CD8-positive, alpha-beta memory T cell (primary cell): ENCODE measurements around the gene ATP7A. TPM values are rescaled to one million over a fixed set of nuclear protein-coding genes. Genes with fewer than 3 reads are reported as not detected.
"Not testable (repeated sequence)": the region's sequence is repeated elsewhere in the genome, so short reads cannot be mapped to it uniquely, and the experiment has no call there.

ENCODE experiments used
- CTCF ChIA-PET: fragments of 350-600 bp; sonication (Branson Sonifier 250); formaldehyde crosslinking; loops from one replicate; lab custom pipeline; 2021; ENCODE audit warnings: antibody characterized with exemption; lab: Charles Lee
- POLR2A ChIA-PET: fragments of 350-600 bp; sonication (Branson Sonifier 250); formaldehyde crosslinking; loops from one replicate; lab custom pipeline; 2021; ENCODE audit warnings: antibody characterized with exemption; lab: Charles Lee
- DNase-seq, 5 donors: peaks; one replicate each; pipeline versions ENCODE4 v3.0.0 to v3.0.0-alpha.2; 2020 to 2022; ENCODE audit warnings: mixed read lengths in 1 of 5
- H3K27ac ChIP-seq: one replicate; pipeline ENCODE4 v1.7.0; 2013; ENCODE audit warnings: low read depth, mild to moderate bottlenecking, low read length, moderate library complexity
- H3K27me3 ChIP-seq: 2 replicates; pipeline ENCODE4 v1.7.0; 2013; ENCODE audit warnings: low read length, mild to moderate bottlenecking; ENCODE audit not compliant: insufficient read depth, poor library complexity, severe bottlenecking
- H3K36me3 ChIP-seq: 2 replicates; pipeline ENCODE4 v1.7.0; 2013; ENCODE audit warnings: mild to moderate bottlenecking, low read length, moderate library complexity; ENCODE audit not compliant: insufficient read depth
- H3K4me1 ChIP-seq: 2 replicates; pipeline ENCODE4 v1.7.0; 2013; ENCODE audit warnings: mild to moderate bottlenecking, low read length, moderate library complexity; ENCODE audit not compliant: insufficient read depth
- H3K4me3 ChIP-seq: 2 replicates; pipeline ENCODE4 v1.7.0; 2013; ENCODE audit warnings: mild to moderate bottlenecking, low read length
- H3K9me3 ChIP-seq: 2 replicates; pipeline ENCODE4 v1.7.0; 2013; ENCODE audit warnings: mild to moderate bottlenecking, low read length
- H3K27ac Mint-ChIP-seq, 8 donors: one replicate each; pipeline ENCODE4 v1.8.0; 2020 to 2021; ENCODE audit warnings: mixed read lengths in 8 of 8, mild to moderate bottlenecking in 6 of 8, inconsistent platforms in 3 of 8, moderate library complexity in 3 of 8
- H3K27me3 Mint-ChIP-seq, 2 donors: one replicate each; pipeline ENCODE4 v1.8.0; 2020 to 2021; ENCODE audit warnings: mixed read lengths in 2 of 2, mild to moderate bottlenecking in 1 of 2, moderate library complexity in 1 of 2
- H3K36me3 Mint-ChIP-seq, 3 donors: one replicate each; pipeline ENCODE4 v1.8.0; 2020 to 2021; ENCODE audit warnings: mixed read lengths in 3 of 3, inconsistent platforms in 1 of 3, mild to moderate bottlenecking in 1 of 3
- H3K4me1 Mint-ChIP-seq, 3 donors: one replicate each; pipeline ENCODE4 v1.8.0; 2020 to 2021; ENCODE audit warnings: mixed read lengths in 3 of 3, inconsistent platforms in 1 of 3, mild to moderate bottlenecking in 1 of 3
- H3K4me3 Mint-ChIP-seq, 7 donors: one replicate each; pipeline ENCODE4 v1.8.0; 2020 to 2021; ENCODE audit warnings: mixed read lengths in 7 of 7, mild to moderate bottlenecking in 6 of 7, moderate library complexity in 4 of 7, inconsistent platforms in 2 of 7
- H3K9me3 Mint-ChIP-seq, 5 donors: one replicate each; pipeline ENCODE4 v1.8.0; 2020 to 2022; ENCODE audit warnings: mixed read lengths in 5 of 5, mild to moderate bottlenecking in 3 of 5, moderate library complexity in 2 of 5, inconsistent platforms in 1 of 5
- polyA plus RNA-seq: library from polyadenylated mRNA; unstranded; fragments of 300-500 nt; fragmentation: Illumina TruSeq; gene quantifications from one replicate; pipeline ENCODE4 v1.2.3, GENCODE V29; 2021
- total RNA-seq, 2 experiments: library from RNA; stranded (reverse); gene quantifications; one replicate each; pipeline ENCODE4 v1.2.3, GENCODE V29; 2021

Gene ATP7A
- total and polyA plus RNA-seq, 3 experiments from 2014 or later, result 4.6 to 6.5 (median 5.8) TPM

DNA sequence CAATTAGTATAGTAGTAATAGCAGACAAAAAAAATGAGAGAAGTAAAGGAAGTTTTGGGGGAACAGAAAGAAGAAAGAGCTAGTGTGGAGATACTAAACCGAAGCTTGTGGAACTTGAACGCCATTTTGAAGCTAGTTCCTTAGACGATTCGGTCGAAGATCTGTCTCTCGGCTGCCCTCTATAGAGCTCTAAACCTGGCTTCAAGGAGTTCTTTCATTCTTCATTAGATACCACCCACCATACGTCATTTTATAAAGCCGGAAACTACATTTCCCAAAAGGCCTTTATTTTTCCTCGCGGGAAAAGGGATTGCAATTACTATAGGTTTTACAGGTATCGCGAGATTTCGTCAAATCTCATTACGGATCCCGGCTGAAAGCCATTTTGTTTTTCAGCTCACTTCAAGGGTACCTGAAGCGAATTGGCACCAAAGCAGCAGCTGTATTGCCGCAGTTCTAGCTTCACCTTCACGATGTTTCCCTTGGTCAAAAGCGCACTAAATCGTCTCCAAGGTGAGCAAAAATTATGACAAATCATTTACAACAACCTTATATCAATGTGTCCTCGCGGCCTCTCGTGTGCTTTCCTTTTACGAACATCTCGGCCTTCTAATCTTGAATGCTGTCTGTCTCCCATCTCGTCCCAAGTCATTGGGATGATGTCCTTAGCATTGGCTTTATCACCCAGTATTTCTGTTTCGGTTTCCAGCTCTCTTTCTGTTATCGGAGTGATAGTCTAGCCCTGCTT, 11.2 kb upstream of the ATP7A start, which contains the start of gene COX7B:
TSS of gene COX7B (plus strand) at position 388 of the 748 bp plus-strand sequence. CDS start at position 474, 86 bp downstream.
- ChIA-PET CTCF (interaction anchor here (0.7 to 3.7 kb wide), 9 partner anchors 12 to 205 kb away, joined by 3 to 37 read pairs (median 3); partner anchors contain the start of genes ATP7A and PGK1), POLR2A (interaction anchor here (0.5 to 3.2 kb wide), 6 partner anchors 11 to 1472 kb away, joined by 3 to 21 read pairs (median 4); partner anchors contain the start of gene ATP7A)
- H3K36me3 ChIP-seq, result peaks cover 4% of the 10 kb centered on the region
- peak within 1 kb of the TSS; percentile 85 to 98 (median 93) for H3K4me3 Mint-ChIP-seq
- peak within 1 kb of the TSS; percentile 92 to 99 (median 96) for H3K27ac Mint-ChIP-seq
- H3K4me3 ChIP-seq, result peak within 1 kb of the TSS; percentile 74
- H3K36me3 Mint-ChIP-seq, result peaks cover 0 to 33% (median 2%) of the 10 kb centered on the region in 3 donors
- no peaks in the 10 kb centered on the region for H3K27me3 Mint-ChIP-seq
- H3K27me3 ChIP-seq, result no peaks in the 10 kb centered on the region
- peaks cover 16% of the 10 kb centered on the region for H3K4me1 ChIP-seq
- H3K9me3 ChIP-seq, result no peaks in the 10 kb centered on the region
- peak; percentile 24 to 87 (median 80) for DNase-seq
- H3K27ac ChIP-seq, result peak within 1 kb of the TSS; percentile 81
- no peaks in the 10 kb centered on the region for H3K9me3 Mint-ChIP-seq
- H3K4me1 Mint-ChIP-seq, result peaks cover 17 to 37% (median 31%) of the 10 kb centered on the region in 3 donors

GRCh38 chrX:77900688-77901087, 9.8 kb upstream of the ATP7A start:
- ChIA-PET POLR2A (interaction anchor here (3.2 kb wide), 1 partner anchor 9 kb away, joined by 21 read pairs; the partner anchor contains the start of gene ATP7A), CTCF (interaction anchor here (3.0 to 3.7 kb wide), 2 partner anchors 11 to 124 kb away, joined by 12 to 37 read pairs; partner anchors contain the start of gene ATP7A)
- Mint-ChIP-seq H3K9me3 (no peaks in the 10 kb centered on the region), H3K4me1 (peaks cover 17 to 35% (median 28%) of the 10 kb centered on the region in 3 donors), H3K27ac (peak overlapping the region; percentile 63 to 99 (median 90)), H3K36me3 (peaks cover 0 to 36% (median 2%) of the 10 kb centered on the region in 3 donors), H3K4me3 (peak overlapping the region; percentile 38 to 98 (median 90)), H3K27me3 (no peaks in the 10 kb centered on the region)
- H3K4me1 ChIP-seq, result peaks cover 16% of the 10 kb centered on the region
- peak overlapping the region; percentile 74 for H3K4me3 ChIP-seq
- no peaks in the 10 kb centered on the region for H3K27me3 ChIP-seq
- no peaks in the 10 kb centered on the region for H3K9me3 ChIP-seq
- H3K27ac ChIP-seq, result peak overlapping the region; percentile 81
- peaks cover 4% of the 10 kb centered on the region for H3K36me3 ChIP-seq
- no peak for DNase-seq

GRCh38 chrX:77901506-77901905, 9.0 kb upstream of the ATP7A start:
- peaks cover 0 to 39% (median 2%) of the 10 kb centered on the region in 3 donors for H3K36me3 Mint-ChIP-seq
- peak overlapping the region in 7 of 8 donors; percentile 52 to 95 (median 84) for H3K27ac Mint-ChIP-seq
- no peaks in the 10 kb centered on the region for H3K9me3 Mint-ChIP-seq
- H3K4me3 Mint-ChIP-seq, result peak overlapping the region; percentile 20 to 96 (median 47)
- Histone ChIP-seq H3K27ac (no peak overlapping the region), H3K27me3 (no peaks in the 10 kb centered on the region), H3K4me1 (peaks cover 16% of the 10 kb centered on the region), H3K36me3 (peaks cover 4% of the 10 kb centered on the region), H3K4me3 (no peak overlapping the region), H3K9me3 (no peaks in the 10 kb centered on the region)
- DNase-seq, result no peak
- CTCF ChIA-PET, result interaction anchor here (3.7 kb wide), 1 partner anchor 10 kb away, joined by 37 read pairs; the partner anchor contains the start of gene ATP7A
- no peaks in the 10 kb centered on the region for H3K27me3 Mint-ChIP-seq
- POLR2A ChIA-PET, result no interaction called here
- peaks cover 17 to 34% (median 26%) of the 10 kb centered on the region in 3 donors for H3K4me1 Mint-ChIP-seq

GRCh38 chrX:77917294-77917933, 6.9 kb downstream of the ATP7A start:
- peaks cover 0 to 3% (median 0%) of the 10 kb centered on the region in 3 donors for H3K36me3 Mint-ChIP-seq
- POLR2A ChIA-PET, result no interaction called here

GRCh38 chrX:77918568-77918967, 8.1 kb downstream of the ATP7A start:
- peaks cover 0 to 3% (median 1%) of the 10 kb centered on the region in 3 donors for H3K36me3 Mint-ChIP-seq
- Histone ChIP-seq H3K4me1 (peaks cover 15% of the 10 kb centered on the region), H3K9me3 (no peaks in the 10 kb centered on the region), H3K27ac (no peak overlapping the region), H3K4me3 (no peak overlapping the region), H3K27me3 (no peaks in the 10 kb centered on the region), H3K36me3 (no peaks in the 10 kb centered on the region)
- POLR2A ChIA-PET, result interaction anchor here (0.6 kb wide), 1 partner anchor 14 kb away, joined by 9 read pairs; no protein-coding TSS in a partner anchor
- H3K9me3 Mint-ChIP-seq, result no peaks in the 10 kb centered on the region
- no peak overlapping the region for H3K4me3 Mint-ChIP-seq
- DNase-seq, result no peak
- H3K27ac Mint-ChIP-seq, result peak overlapping the region in 2 of 8 donors; percentile 23 to 24
- peaks cover 17 to 44% (median 28%) of the 10 kb centered on the region in 3 donors for H3K4me1 Mint-ChIP-seq
- no peaks in the 10 kb centered on the region for H3K27me3 Mint-ChIP-seq
- CTCF ChIA-PET, result no interaction called here

More at GRCh38 chrX:77917294-77917933, 6.9 kb downstream of the ATP7A start:
- Histone ChIP-seq H3K27ac (no peak overlapping the region), H3K27me3 (no peaks in the 10 kb centered on the region), H3K4me3 (peak overlapping the region; percentile 15), H3K36me3 (no peaks in the 10 kb centered on the region), H3K4me1 (peaks cover 26% of the 10 kb centered on the region), H3K9me3 (no peaks in the 10 kb centered on the region)
- peak overlapping the region; percentile 1 to 71 (median 40) for H3K4me3 Mint-ChIP-seq
- CTCF ChIA-PET, result interaction anchor here (1.0 to 1.6 kb wide), 2 partner anchors 18 to 107 kb away, joined by 3 read pairs; partner anchors contain the start of gene COX7B
- DNase-seq, result no peak
- H3K27me3 Mint-ChIP-seq, result no peaks in the 10 kb centered on the region
- no peaks in the 10 kb centered on the region for H3K9me3 Mint-ChIP-seq
- peaks cover 24 to 44% (median 36%) of the 10 kb centered on the region in 3 donors for H3K4me1 Mint-ChIP-seq
- peak overlapping the region in 7 of 8 donors; percentile 7 to 76 (median 67) for H3K27ac Mint-ChIP-seq

DNA sequence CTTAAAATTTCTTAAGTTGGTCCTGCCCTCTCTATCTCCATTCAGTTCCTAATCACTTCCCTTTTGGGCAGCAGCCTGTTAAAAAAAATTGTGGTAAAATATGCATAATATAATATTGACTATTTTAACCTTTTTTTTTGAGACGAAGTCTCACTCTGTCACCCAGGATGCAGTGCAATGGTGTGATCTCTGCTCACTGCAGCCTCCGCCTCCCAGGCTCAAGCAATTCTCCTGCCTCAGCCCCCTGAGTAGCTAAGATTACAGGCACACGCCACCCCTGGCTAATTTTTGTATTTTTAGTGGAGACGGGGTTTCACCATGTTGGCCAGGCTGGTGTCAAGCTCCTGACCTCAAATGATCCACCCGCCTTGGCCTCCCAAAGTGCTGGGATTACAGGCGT, 8.9 kb downstream of the ATP7A start:
- H3K27ac Mint-ChIP-seq, CTCF ChIA-PET: not testable (repeated sequence)

GRCh38 chrX:77922787-77923186, 12.3 kb downstream of the ATP7A start:
- peaks cover 3% of the 10 kb centered on the region for H3K4me1 ChIP-seq

More for the DNA sequence above, 8.9 kb downstream of the ATP7A start:
- H3K9me3 ChIP-seq, H3K27me3 ChIP-seq, H3K36me3 ChIP-seq, H3K9me3 Mint-ChIP-seq, H3K27ac ChIP-seq, H3K4me3 ChIP-seq, H3K36me3 Mint-ChIP-seq, POLR2A ChIA-PET, H3K4me3 Mint-ChIP-seq, DNase-seq, H3K27me3 Mint-ChIP-seq: not testable (repeated sequence)
- H3K4me1 ChIP-seq, result peaks cover 13% of the 10 kb centered on the region
- peaks cover 17 to 45% (median 28%) of the 10 kb centered on the region in 3 donors for H3K4me1 Mint-ChIP-seq

More at GRCh38 chrX:77922787-77923186, 12.3 kb downstream of the ATP7A start:
- no peaks in the 10 kb centered on the region for H3K9me3 Mint-ChIP-seq
- no peak overlapping the region for H3K4me3 Mint-ChIP-seq
- no peaks in the 10 kb centered on the region for H3K36me3 ChIP-seq
- H3K27me3 ChIP-seq, result no peaks in the 10 kb centered on the region
- no peak for DNase-seq
- H3K4me3 ChIP-seq, result no peak overlapping the region
- peaks cover 14 to 42% (median 24%) of the 10 kb centered on the region in 3 donors for H3K4me1 Mint-ChIP-seq
- H3K27ac ChIP-seq, result no peak overlapping the region
- no peaks in the 10 kb centered on the region for H3K27me3 Mint-ChIP-seq
- CTCF ChIA-PET, result no interaction called here
- peaks cover 0 to 5% (median 3%) of the 10 kb centered on the region in 3 donors for H3K36me3 Mint-ChIP-seq
- POLR2A ChIA-PET, result no interaction called here
- H3K9me3 ChIP-seq, result no peaks in the 10 kb centered on the region
- peak overlapping the region in 1 of 8 donors; percentile 2 for H3K27ac Mint-ChIP-seq
